ENCODE results near the gene KRT31. TPM values are rescaled to one million over a fixed set of nuclear protein-coding genes. Genes with fewer than 3 reads are reported as not detected.

KRT31 gene
- total RNA-seq, 1 experiment from 2014 or later, result not detected

- no peak overlapping the region for H3K4me3 Mint-ChIP-seq
- ATAC-seq (no peak), DNase-seq (ENCODE audit: low spot score) (no peak)
- no peaks in the 10 kb centered on the region for H3K4me1 Mint-ChIP-seq
- H3K27ac Mint-ChIP-seq, result no peak overlapping the region
- TF ChIP-seq ZNF263 (CRISPR knock-in tag; IDR thresholded peaks at IDR 0.05; ENCODE audit: low read depth), result no peak
- TF ChIP-seq ZNF232 (CRISPR knock-in tag; IDR thresholded peaks at IDR 0.05), result no peak
- no peak for TF ChIP-seq ZNF396 (CRISPR knock-in tag; IDR thresholded peaks at IDR 0.05; ENCODE audit: borderline replicate concordance)
- no peak for TF ChIP-seq CBFB (CRISPR knock-in tag; IDR thresholded peaks at IDR 0.05; ENCODE audit: low read depth)
- no peak for TF ChIP-seq CTCF (IDR thresholded peaks at IDR 0.05)
- H3K36me3 Mint-ChIP-seq, result no peaks in the 10 kb centered on the region
- ChIA-PET CTCF (no interaction called here), POLR2A (no interaction called here)
- no peaks in the 10 kb centered on the region for H3K9me3 Mint-ChIP-seq
- H3K27me3 Mint-ChIP-seq (ENCODE audit: low read depth), result no peaks in the 10 kb centered on the region
These were observed 4.1 kb downstream of the KRT31 start for GRCh38 chr17:41393294-41393693.

GRCh38 chr17:41392278-41392677 is 5.1 kb downstream of the KRT31 start:
- CTCF ChIA-PET, result interaction anchor here (2.6 kb wide), 1 partner anchor 157 kb away, joined by 11 read pairs; no protein-coding TSS in a partner anchor
- POLR2A ChIA-PET, result no interaction called here
- peaks cover 2% of the 10 kb centered on the region for H3K9me3 Mint-ChIP-seq
- peaks cover 2% of the 10 kb centered on the region for H3K36me3 Mint-ChIP-seq
- no peak for DNase-seq (ENCODE audit: low spot score)
- H3K27me3 Mint-ChIP-seq (ENCODE audit: low read depth), result no peaks in the 10 kb centered on the region
- H3K4me3 Mint-ChIP-seq, result no peak overlapping the region
- no peak overlapping the region for H3K27ac Mint-ChIP-seq
- no peak for ATAC-seq
- TF ChIP-seq AR (CRISPR knock-in tag; IDR thresholded peaks at IDR 0.05), result no peak
- no peaks in the 10 kb centered on the region for H3K4me1 Mint-ChIP-seq

GRCh38 chr17:41391535-41391934 is 5.9 kb downstream of the KRT31 start:
- ChIA-PET CTCF (interaction anchor here (1.5 to 2.6 kb wide), 3 partner anchors 26 to 257 kb away, joined by 5 to 11 read pairs (median 11); no protein-coding TSS in a partner anchor), POLR2A (no interaction called here)
- Mint-ChIP-seq H3K4me3 (no peak overlapping the region), H3K4me1 (no peaks in the 10 kb centered on the region), H3K27ac (no peak overlapping the region), H3K27me3 (ENCODE audit: low read depth) (no peaks in the 10 kb centered on the region; the same call in 1 of the 2 replicates), H3K36me3 (peaks cover 5% of the 10 kb centered on the region), H3K9me3 (peaks cover 8% of the 10 kb centered on the region)
- DNase-seq (ENCODE audit: low spot score) (no peak), ATAC-seq (no peak)
- TF ChIP-seq KAT7 (CRISPR knock-in tag; IDR thresholded peaks at IDR 0.05; ENCODE audit: borderline replicate concordance) (no peak), ZNF532 (CRISPR knock-in tag; IDR thresholded peaks at IDR 0.05; ENCODE audit: borderline replicate concordance) (no peak), FOXP4 (CRISPR knock-in tag; IDR thresholded peaks at IDR 0.05) (no peak), SMAD4 (CRISPR knock-in tag; IDR thresholded peaks at IDR 0.05) (no peak), SP1 (CRISPR knock-in tag; conservative IDR thresholded peaks at IDR 0.05) (no peak), IRF1 (CRISPR knock-in tag; IDR thresholded peaks at IDR 0.05) (no peak), ERG (CRISPR knock-in tag; IDR thresholded peaks at IDR 0.05) (no peak), OVOL2 (CRISPR knock-in tag; IDR thresholded peaks at IDR 0.05; ENCODE audit: borderline replicate concordance) (no peak), IRF2 (CRISPR knock-in tag; IDR thresholded peaks at IDR 0.05; ENCODE audit: borderline replicate concordance, low read depth) (no peak)
